ENCODE data around the gene PTPRN. TPM values are rescaled to one million over a fixed set of nuclear protein-coding genes. Genes with fewer than 3 reads are reported as not detected.
A peak's percentile ranks its signal among the peaks of the same experiment; 100 is the strongest.

Gene PTPRN
- total RNA-seq, 1 experiment from 2014 or later, result not detected

GRCh38 chr2:219271021-219271420, 38.2 kb downstream of the PTPRN start:
- H3K27ac Mint-ChIP-seq (ENCODE audit: unreplicated experiment), result no peak overlapping the region
- no TSS peak for BruUV-seq (replicated peaks)
- no peak for DNase-seq
- no peaks in the 10 kb centered on the region for H3K27me3 Mint-ChIP-seq (ENCODE audit: unreplicated experiment)
- TF ChIP-seq, protein P1, sequence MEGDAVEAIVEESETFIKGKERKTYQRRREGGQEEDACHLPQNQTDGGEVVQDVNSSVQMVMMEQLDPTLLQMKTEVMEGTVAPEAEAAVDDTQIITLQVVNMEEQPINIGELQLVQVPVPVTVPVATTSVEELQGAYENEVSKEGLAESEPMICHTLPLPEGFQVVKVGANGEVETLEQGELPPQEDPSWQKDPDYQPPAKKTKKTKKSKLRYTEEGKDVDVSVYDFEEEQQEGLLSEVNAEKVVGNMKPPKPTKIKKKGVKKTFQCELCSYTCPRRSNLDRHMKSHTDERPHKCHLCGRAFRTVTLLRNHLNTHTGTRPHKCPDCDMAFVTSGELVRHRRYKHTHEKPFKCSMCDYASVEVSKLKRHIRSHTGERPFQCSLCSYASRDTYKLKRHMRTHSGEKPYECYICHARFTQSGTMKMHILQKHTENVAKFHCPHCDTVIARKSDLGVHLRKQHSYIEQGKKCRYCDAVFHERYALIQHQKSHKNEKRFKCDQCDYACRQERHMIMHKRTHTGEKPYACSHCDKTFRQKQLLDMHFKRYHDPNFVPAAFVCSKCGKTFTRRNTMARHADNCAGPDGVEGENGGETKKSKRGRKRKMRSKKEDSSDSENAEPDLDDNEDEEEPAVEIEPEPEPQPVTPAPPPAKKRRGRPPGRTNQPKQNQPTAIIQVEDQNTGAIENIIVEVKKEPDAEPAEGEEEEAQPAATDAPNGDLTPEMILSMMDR (IDR thresholded peaks at IDR 0.05; ENCODE audit: unreplicated experiment), result no peak
- intact Hi-C loops (cut with micrococcal nuclease; ENCODE audit: unreplicated experiment), result no loop called here
- CTCF ChIA-PET, result interaction anchor here (0.6 kb wide), 1 partner anchor 38 kb away, joined by 8 read pairs; no protein-coding TSS in a partner anchor
- peaks cover 13% of the 10 kb centered on the region for H3K36me3 Mint-ChIP-seq (ENCODE audit: insufficient read depth, unreplicated experiment)
- no peaks in the 10 kb centered on the region for H3K9me3 Mint-ChIP-seq (ENCODE audit: low read depth, unreplicated experiment)
- H3K4me3 Mint-ChIP-seq (ENCODE audit: low read depth, unreplicated experiment), result no peak overlapping the region
- H3K4me1 Mint-ChIP-seq (ENCODE audit: low read depth, unreplicated experiment), result peaks cover 29% of the 10 kb centered on the region

DNA sequence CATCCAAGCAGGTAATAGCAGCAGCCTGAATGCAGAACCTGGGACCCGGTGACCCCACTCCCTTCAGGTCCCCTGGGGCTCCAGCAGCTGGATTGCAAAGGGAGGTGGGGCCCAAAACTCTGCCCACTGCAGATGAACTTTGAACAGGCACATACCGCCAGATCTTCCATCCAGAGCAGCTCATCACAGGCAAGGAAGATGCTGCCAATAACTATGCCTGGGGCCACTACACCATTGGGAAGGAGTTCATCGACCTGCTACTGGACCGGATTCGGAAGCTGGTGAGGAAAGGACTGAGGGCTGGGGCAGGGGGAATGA, 39.2 kb downstream of the PTPRN start:
- BruUV-seq (replicated peaks), result no TSS peak
- CTCF ChIA-PET, result no interaction called here
- TF ChIP-seq, protein P1 (IDR thresholded peaks at IDR 0.05; ENCODE audit: unreplicated experiment), result no peak
- no peak for DNase-seq
- H3K27me3 Mint-ChIP-seq (ENCODE audit: unreplicated experiment), result no peaks in the 10 kb centered on the region
- H3K4me3 Mint-ChIP-seq (ENCODE audit: low read depth, unreplicated experiment), result no peak overlapping the region
- peaks cover 26% of the 10 kb centered on the region for H3K4me1 Mint-ChIP-seq (ENCODE audit: low read depth, unreplicated experiment)
- H3K27ac Mint-ChIP-seq (ENCODE audit: unreplicated experiment), result no peak overlapping the region
- intact Hi-C loops (cut with micrococcal nuclease; ENCODE audit: unreplicated experiment), result no loop called here
- H3K36me3 Mint-ChIP-seq (ENCODE audit: insufficient read depth, unreplicated experiment), result peaks cover 13% of the 10 kb centered on the region
- no peaks in the 10 kb centered on the region for H3K9me3 Mint-ChIP-seq (ENCODE audit: low read depth, unreplicated experiment)

- H3K27ac Mint-ChIP-seq (ENCODE audit: unreplicated experiment), result no peak overlapping the region
- H3K4me3 Mint-ChIP-seq (ENCODE audit: low read depth, unreplicated experiment), result no peak overlapping the region
- CTCF ChIA-PET, result no interaction called here
- H3K36me3 Mint-ChIP-seq (ENCODE audit: insufficient read depth, unreplicated experiment), result peaks cover 9% of the 10 kb centered on the region
- H3K27me3 Mint-ChIP-seq (ENCODE audit: unreplicated experiment), result no peaks in the 10 kb centered on the region
- DNase-seq, result peak; percentile 33
- peaks cover 21% of the 10 kb centered on the region for H3K4me1 Mint-ChIP-seq (ENCODE audit: low read depth, unreplicated experiment)
- intact Hi-C loops (cut with micrococcal nuclease; ENCODE audit: unreplicated experiment), result no loop called here
- no TSS peak for BruUV-seq (replicated peaks)
- TF ChIP-seq, protein P1 (IDR thresholded peaks at IDR 0.05; ENCODE audit: unreplicated experiment), result no peak
- no peaks in the 10 kb centered on the region for H3K9me3 Mint-ChIP-seq (ENCODE audit: low read depth, unreplicated experiment)
These were observed 39.7 kb downstream of the PTPRN start for GRCh38 chr2:219269362-219270054.

DNA sequence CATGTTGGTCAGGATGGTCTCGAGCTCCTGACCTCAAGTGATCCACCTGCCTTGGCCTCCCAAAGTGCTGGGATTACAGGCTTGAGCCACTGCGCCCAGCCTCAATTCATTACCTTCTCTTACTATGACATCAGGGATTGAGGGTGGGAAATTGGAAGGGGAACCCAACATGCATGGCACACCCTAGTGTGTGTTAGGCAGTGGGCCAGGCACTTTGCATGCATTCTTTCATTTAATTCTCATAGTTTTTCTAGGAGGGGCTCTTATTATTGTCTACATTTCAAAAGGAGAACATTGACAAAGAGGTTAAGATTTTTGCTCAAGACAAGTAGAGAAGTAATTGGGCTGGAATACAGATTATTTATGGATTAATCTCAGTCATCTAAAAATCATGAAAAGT, 40.9 kb downstream of the PTPRN start:
- no peak overlapping the region for H3K27ac Mint-ChIP-seq (ENCODE audit: unreplicated experiment)
- CTCF ChIA-PET, result no interaction called here
- TF ChIP-seq, protein P1 (IDR thresholded peaks at IDR 0.05; ENCODE audit: unreplicated experiment), result no peak

More for the DNA sequence above, 40.9 kb downstream of the PTPRN start:
- intact Hi-C loops (cut with micrococcal nuclease; ENCODE audit: unreplicated experiment), result no loop called here
- H3K9me3 Mint-ChIP-seq (ENCODE audit: low read depth, unreplicated experiment), result no peaks in the 10 kb centered on the region
- no peaks in the 10 kb centered on the region for H3K27me3 Mint-ChIP-seq (ENCODE audit: unreplicated experiment)
- H3K4me3 Mint-ChIP-seq (ENCODE audit: low read depth, unreplicated experiment), result no peak overlapping the region
- H3K4me1 Mint-ChIP-seq (ENCODE audit: low read depth, unreplicated experiment), result peaks cover 10% of the 10 kb centered on the region
- no peaks in the 10 kb centered on the region for H3K36me3 Mint-ChIP-seq (ENCODE audit: insufficient read depth, unreplicated experiment)
- no peak for DNase-seq
- BruUV-seq (replicated peaks), result no TSS peak
